HUDEP-2 (cell line): ENCODE data around the gene DNAJC17.

Experiments used
- DNase-seq, 76 experiments: peaks; one replicate each; lab custom pipeline; 2025; ENCODE audit not compliant: unreplicated experiment in 76 of 76; lab: John Stamatoyannopoulos, UW

The DNAJC17 gene

GRCh38 chr15:40830884-40831283 is 23.6 kb upstream of the DNAJC17 start:
- DNase-seq: no peak

GRCh38 chr15:40829115-40829514 is 21.8 kb upstream of the DNAJC17 start:
- no peak for DNase-seq

- DNase-seq: no peak
These were observed 21.3 kb upstream of the DNAJC17 start, which contains the start of gene PPP1R14D for GRCh38 chr15:40828447-40829036. Gene PPP1R14D, minus strand, starts transcription at chr15:40828708. Its CDS starts 67 bp downstream, at chr15:40828641.

GRCh38 chr15:40826423-40827075 is 19.3 kb upstream of the DNAJC17 start:
- DNase-seq: no peak

- DNase-seq: peak in 47 of 76 experiments; percentile 6 to 68 (median 29)
These were observed 18.6 kb upstream of the DNAJC17 start for GRCh38 chr15:40825661-40826422.

GRCh38 chr15:40823572-40824343 is 16.5 kb upstream of the DNAJC17 start:
- DNase-seq: no peak

- DNase-seq: no peak
These were observed 13.9 kb upstream of the DNAJC17 start for GRCh38 chr15:40821195-40821594.

- no peak for DNase-seq
These were observed 11.8 kb upstream of the DNAJC17 start for GRCh38 chr15:40819048-40819447.

GRCh38 chr15:40815042-40815698 is 7.9 kb upstream of the DNAJC17 start:
- DNase-seq: no peak

- no peak for DNase-seq
These were observed 5.6 kb upstream of the DNAJC17 start for GRCh38 chr15:40812721-40813425.

GRCh38 chr15:40808861-40809450 is 1.7 kb upstream of the DNAJC17 start:
- no peak for DNase-seq

- DNase-seq: no peak
These were observed 702 bp upstream of the DNAJC17 start for GRCh38 chr15:40807888-40808461.

- DNase-seq: peak in 1 of 76 experiments; percentile 38
These were observed 623 bp downstream of the DNAJC17 start for GRCh38 chr15:40806672-40807027.

- DNase-seq: no peak
These were observed 3.6 kb downstream of the DNAJC17 start for GRCh38 chr15:40803688-40804087.

- DNase-seq: no peak
These were observed 4.2 kb downstream of the DNAJC17 start for GRCh38 chr15:40803076-40803475.

- no peak for DNase-seq
These were observed 7.8 kb downstream of the DNAJC17 start for GRCh38 chr15:40799523-40799922.

- DNase-seq: no peak
These were observed 10.8 kb downstream of the DNAJC17 start for GRCh38 chr15:40796512-40796911.

GRCh38 chr15:40796041-40796440 is 11.2 kb downstream of the DNAJC17 start:
- DNase-seq: no peak
